Neuronal stem cell (in vitro differentiated cells): ENCODE measurements around the gene SLCO3A1.

Experiments
- DNase-seq: peaks from one replicate; pipeline ENCODE4 v3.0.0-alpha.2; 2013; ENCODE audit warnings: low spot score
- H2AFZ ChIP-seq: one replicate; pipeline ENCODE4 v1.6.1; 2013; ENCODE audit warnings: mild to moderate bottlenecking, low read length, inconsistent platforms
- H2AK5ac ChIP-seq: 2 replicates; pipeline ENCODE4 v1.6.1; 2013; ENCODE audit warnings: low read depth, mild to moderate bottlenecking, inconsistent platforms, low read length, moderate library complexity, mixed read lengths
- H2BK120ac ChIP-seq: 2 replicates; pipeline ENCODE4 v1.6.1; 2013; ENCODE audit warnings: low read depth, mild to moderate bottlenecking, inconsistent platforms, low read length, moderate library complexity, mixed read lengths
- H2BK12ac ChIP-seq: one replicate; pipeline ENCODE4 v1.6.1; 2013; ENCODE audit warnings: low read length, inconsistent platforms
- H2BK15ac ChIP-seq: 2 replicates; pipeline ENCODE4 v1.6.1; 2013; ENCODE audit warnings: mild to moderate bottlenecking, low read length, inconsistent platforms, mixed read lengths
- H2BK5ac ChIP-seq: one replicate; pipeline ENCODE4 v1.6.1; 2013; ENCODE audit warnings: inconsistent platforms, mild to moderate bottlenecking, low read length, moderate library complexity
- H3K14ac ChIP-seq: one replicate; pipeline ENCODE4 v1.6.1; 2013; ENCODE audit warnings: low read length, inconsistent platforms
- H3K18ac ChIP-seq: 2 replicates; pipeline ENCODE4 v1.6.1; 2013; ENCODE audit warnings: low read length, inconsistent platforms
- H3K23ac ChIP-seq: 2 replicates; pipeline ENCODE4 v1.6.1; 2013; ENCODE audit warnings: low read depth, mild to moderate bottlenecking, mixed read lengths, low read length, inconsistent platforms; ENCODE audit not compliant: poor library complexity
- H3K27ac ChIP-seq: replicated peaks from 3 replicates; pipeline ENCODE4 v1.5.1; 2013; ENCODE audit warnings: low read length, inconsistent platforms
- H3K27me3 ChIP-seq, 3 experiments: 2 replicates each; pipeline ENCODE4 v1.6.1; 2013; ENCODE audit warnings: low read length in 3 of 3, mild to moderate bottlenecking in 2 of 3, inconsistent platforms in 1 of 3, low read depth in 1 of 3, mixed read lengths in 1 of 3, moderate library complexity in 1 of 3; ENCODE audit not compliant: control insufficient read depth in 3 of 3, insufficient read depth in 3 of 3
- H3K36me3 ChIP-seq, 2 donors: replicated peaks in 1 of 2; 2 replicates each; pipeline ENCODE4 v1.6.1; 2013; ENCODE audit warnings: low read length in 2 of 2; ENCODE audit not compliant: control insufficient read depth in 2 of 2, insufficient read depth in 2 of 2
- H3K4ac ChIP-seq: 2 replicates; pipeline ENCODE4 v1.6.1; 2013; ENCODE audit warnings: inconsistent platforms, mild to moderate bottlenecking, low read length, moderate library complexity
- H3K4me1 ChIP-seq, 2 donors: 1 replicate in 1 of 2; 2 replicates in 1 of 2; pipeline ENCODE4 v1.6.1; 2013; ENCODE audit warnings: low read length in 2 of 2, low read depth in 1 of 2; ENCODE audit not compliant: control insufficient read depth in 2 of 2, insufficient read depth in 1 of 2
- H3K4me2 ChIP-seq: one replicate; pipeline ENCODE4 v1.6.1; 2013; ENCODE audit warnings: mild to moderate bottlenecking, low read length, inconsistent platforms; ENCODE audit not compliant: insufficient read depth, poor library complexity, severe bottlenecking
- H3K4me3 ChIP-seq, 2 donors: 2 replicates each; pipeline ENCODE4 v1.5.1; 2013; ENCODE audit warnings: low read length in 2 of 2, mild to moderate bottlenecking in 2 of 2, inconsistent platforms in 1 of 2, moderate library complexity in 1 of 2
- H3K79me1 ChIP-seq: one replicate; pipeline ENCODE4 v1.6.1; 2013; ENCODE audit warnings: low read depth, mild to moderate bottlenecking, inconsistent platforms, low read length, moderate library complexity
- H3K9ac ChIP-seq: one replicate; pipeline ENCODE4 v1.6.1; 2013; ENCODE audit warnings: mild to moderate bottlenecking, low read depth, low read length, inconsistent platforms; ENCODE audit not compliant: poor library complexity
- H3K9me3 ChIP-seq, 2 donors: replicated peaks in 1 of 2; 2 replicates each; pipeline versions ENCODE3 to v1.6.1; 2013; ENCODE audit warnings: low read length in 2 of 2, mild to moderate bottlenecking in 2 of 2, inconsistent platforms in 1 of 2, low read depth in 1 of 2, mixed read lengths in 1 of 2, moderate library complexity in 1 of 2; ENCODE audit not compliant: control insufficient read depth in 2 of 2, insufficient read depth in 1 of 2
- H4K8ac ChIP-seq: one replicate; pipeline ENCODE4 v1.6.1; 2013; ENCODE audit warnings: low read depth, mild to moderate bottlenecking, inconsistent platforms, low read length, moderate library complexity
- H4K91ac ChIP-seq: one replicate; pipeline ENCODE4 v1.6.1; 2013; ENCODE audit warnings: low read length, low read depth, mild to moderate bottlenecking, inconsistent platforms; ENCODE audit not compliant: poor library complexity
- WGBS, 2 donors: extraction: QIAGEN DNeasy Blood & Tissue Kit; methylation state at CpG; one replicate each; pipeline ENCODE4 v1.1.7; 2013; ENCODE audit warnings: missing lambda C conversion rate in 2 of 2, mixed read lengths in 1 of 2; ENCODE audit not compliant: insufficient read length in 2 of 2, insufficient replicate concordance in 1 of 2; ENCODE audit errors: extremely low coverage in 2 of 2; 5-methylcytosine and 5-hydroxymethylcytosine counted together

SLCO3A1 gene

DNA sequence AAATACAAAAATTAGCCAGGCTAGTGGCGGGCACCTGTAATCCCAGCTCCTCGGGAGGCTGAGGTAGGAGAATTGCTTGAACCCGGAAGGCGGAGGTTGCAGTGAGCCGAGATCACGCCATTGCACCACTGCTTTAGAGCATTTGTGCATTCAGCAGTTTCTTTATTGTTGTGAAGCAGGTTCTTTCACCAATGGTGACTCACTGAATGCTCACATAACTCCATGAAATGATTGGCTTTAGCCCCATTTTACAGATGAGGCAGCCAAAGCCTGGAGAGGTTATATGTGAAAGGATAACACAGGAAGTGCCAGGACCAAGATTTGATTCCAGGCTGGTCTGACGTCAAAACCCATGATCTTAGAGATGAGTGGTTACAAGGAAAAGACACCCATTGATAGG lies 195.2 kb downstream of the SLCO3A1 start:
- Histone ChIP-seq H3K14ac (no peak overlapping the region), H3K4me2 (no peak overlapping the region), H3K23ac (no peak overlapping the region), H2BK15ac (no peak overlapping the region), H3K18ac (no peak overlapping the region), H3K4me3 (no peak overlapping the region), H3K4ac (no peak overlapping the region), H3K27ac (no peak overlapping the region), H2BK12ac (no peak overlapping the region), H3K36me3 (no peaks in the 10 kb centered on the region), H2BK120ac (no peak overlapping the region), H2BK5ac (no peak overlapping the region), H3K9me3 (no peaks in the 10 kb centered on the region), H2AK5ac (no peak overlapping the region), H4K91ac (no peak overlapping the region), H3K79me1 (no peaks in the 10 kb centered on the region), H3K4me1 (peaks cover 0 to 1% of the 10 kb centered on the region in 2 donors), H4K8ac (no peak overlapping the region), H3K9ac (no peak overlapping the region), H3K27me3 (no peaks in the 10 kb centered on the region), H2AFZ (no peak overlapping the region)
- no CpG with 5 or more reads among the region's 7 CpGs for WGBS, 2 donors
- DNase-seq, result no peak

DNA sequence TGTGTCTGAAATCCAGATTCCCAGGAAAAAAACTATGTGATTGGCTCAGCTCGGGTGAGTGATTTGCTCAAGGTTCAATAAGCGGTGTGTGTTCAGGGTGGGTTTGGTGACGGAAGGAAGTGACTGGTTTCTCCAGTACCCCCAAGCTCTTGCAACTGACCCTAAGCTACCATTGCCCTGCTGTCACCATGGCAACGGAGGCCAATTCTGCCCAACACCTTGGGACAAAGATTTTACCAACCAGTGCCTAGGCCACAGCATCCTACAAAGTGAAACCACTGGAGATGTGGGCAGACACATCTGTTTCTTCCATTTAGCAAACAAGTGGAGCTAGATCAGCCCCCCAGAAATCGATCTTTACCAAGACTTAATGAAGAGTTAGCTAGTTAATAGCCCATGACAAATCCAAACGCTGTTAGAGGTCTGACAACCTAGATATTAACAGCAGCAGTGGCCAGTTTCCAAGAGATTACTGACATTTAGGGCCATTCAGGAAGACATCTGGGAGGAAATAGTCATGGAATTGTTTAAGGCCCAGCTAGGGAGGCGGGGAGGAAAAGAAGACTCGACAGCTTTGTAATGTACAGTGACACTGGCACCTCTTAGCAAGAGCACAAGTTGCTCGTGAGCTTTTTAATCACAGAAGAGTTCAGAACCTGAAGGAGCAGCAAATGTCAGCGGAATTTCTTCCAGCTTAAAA lies 195.9 kb downstream of the SLCO3A1 start:
- Histone ChIP-seq H2AK5ac (no peak overlapping the region), H3K9me3 (no peaks in the 10 kb centered on the region), H3K79me1 (no peaks in the 10 kb centered on the region), H3K4me2 (no peak overlapping the region), H2BK15ac (no peak overlapping the region), H3K36me3 (no peaks in the 10 kb centered on the region), H3K23ac (no peak overlapping the region), H3K27me3 (no peaks in the 10 kb centered on the region), H3K18ac (no peak overlapping the region), H2AFZ (no peak overlapping the region), H3K4me1 (peaks cover 0 to 1% of the 10 kb centered on the region in 2 donors), H3K9ac (no peak overlapping the region), H2BK120ac (no peak overlapping the region), H2BK5ac (no peak overlapping the region), H3K14ac (no peak overlapping the region), H2BK12ac (no peak overlapping the region), H3K4ac (no peak overlapping the region), H3K4me3 (no peak overlapping the region), H3K27ac (no peak overlapping the region), H4K91ac (no peak overlapping the region), H4K8ac (no peak overlapping the region)
- DNase-seq, result no peak
- no CpG with 5 or more reads among the region's 10 CpGs for WGBS, 2 donors

DNA sequence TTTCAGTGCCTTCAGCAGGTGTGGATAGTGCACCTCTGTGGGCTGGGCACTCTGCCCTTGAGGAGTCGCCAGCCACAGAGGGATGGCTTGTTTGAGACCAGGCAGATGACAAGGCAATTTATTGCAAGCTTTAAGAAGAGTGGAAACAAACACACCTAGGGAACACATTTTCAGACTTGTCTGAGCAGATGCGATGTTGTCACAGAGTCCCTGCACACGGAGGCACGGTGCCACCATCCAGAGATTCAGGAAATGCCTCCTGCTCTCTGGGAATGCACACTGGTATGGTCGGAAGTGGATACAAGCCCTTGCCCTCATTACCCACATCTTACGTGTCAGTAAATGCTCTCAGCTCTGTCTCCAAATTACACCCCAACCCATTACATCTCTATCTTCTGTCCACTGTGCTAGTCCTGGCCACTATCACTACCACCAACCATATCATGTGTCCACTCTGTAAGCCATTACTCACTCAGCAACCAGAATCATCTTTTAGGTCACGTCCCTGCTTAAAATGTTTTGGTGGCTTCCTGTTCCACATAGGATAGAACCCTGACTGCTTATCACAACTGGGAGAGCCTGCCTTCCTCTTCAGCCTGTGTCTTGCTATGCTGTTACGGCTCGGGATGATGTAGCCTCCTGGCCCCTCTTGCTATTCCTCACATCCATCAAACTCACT lies 196.9 kb downstream of the SLCO3A1 start:
- Histone ChIP-seq H2AFZ (no peak overlapping the region), H3K4me1 (peaks cover 0 to 1% of the 10 kb centered on the region in 2 donors), H2BK15ac (no peak overlapping the region), H4K8ac (no peak overlapping the region), H2BK5ac (no peak overlapping the region), H2BK12ac (no peak overlapping the region), H3K4me3 (no peak overlapping the region), H3K18ac (no peak overlapping the region), H3K23ac (no peak overlapping the region), H3K9me3 (no peaks in the 10 kb centered on the region), H3K79me1 (no peaks in the 10 kb centered on the region), H3K9ac (no peak overlapping the region), H4K91ac (no peak overlapping the region), H3K4me2 (no peak overlapping the region), H3K14ac (no peak overlapping the region), H3K4ac (no peak overlapping the region), H3K27ac (no peak overlapping the region), H3K36me3 (no peaks in the 10 kb centered on the region), H2BK120ac (no peak overlapping the region), H2AK5ac (no peak overlapping the region), H3K27me3 (no peaks in the 10 kb centered on the region)
- DNase-seq, result no peak
- WGBS, 2 donors, result no CpG with 5 or more reads among the region's 9 CpGs

DNA sequence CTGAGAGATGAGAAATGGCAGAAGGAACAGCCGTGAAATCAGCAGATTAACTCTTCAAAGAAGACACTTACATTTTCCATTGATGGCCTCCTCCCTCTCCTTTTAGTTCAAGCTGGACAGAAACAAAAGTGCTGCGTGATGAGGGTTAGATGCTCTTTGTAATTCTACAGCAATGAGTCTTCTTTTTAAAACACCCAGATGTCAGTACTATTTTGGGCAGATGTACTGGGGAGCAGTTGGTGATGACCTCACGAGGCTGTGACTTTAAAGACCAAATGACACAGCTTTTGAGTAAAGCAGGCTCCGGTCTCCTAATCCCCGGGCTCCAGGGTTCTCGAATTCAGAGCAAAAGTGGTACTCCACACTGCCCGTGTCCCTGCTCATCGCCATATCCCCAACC lies 198.2 kb downstream of the SLCO3A1 start:
- Histone ChIP-seq H3K27me3 (no peaks in the 10 kb centered on the region), H3K79me1 (no peaks in the 10 kb centered on the region), H3K36me3 (no peaks in the 10 kb centered on the region), H2BK12ac (no peak overlapping the region), H3K9ac (no peak overlapping the region), H2AFZ (no peak overlapping the region), H3K4ac (no peak overlapping the region), H3K4me1 (peaks cover 0 to 1% of the 10 kb centered on the region in 2 donors), H4K8ac (no peak overlapping the region), H3K9me3 (no peaks in the 10 kb centered on the region), H2AK5ac (no peak overlapping the region), H3K23ac (no peak overlapping the region), H3K27ac (no peak overlapping the region), H2BK5ac (no peak overlapping the region), H3K14ac (no peak overlapping the region), H3K18ac (no peak overlapping the region), H2BK15ac (no peak overlapping the region), H3K4me2 (no peak overlapping the region), H3K4me3 (no peak overlapping the region), H4K91ac (no peak overlapping the region), H2BK120ac (no peak overlapping the region)
- DNase-seq, result no peak
- WGBS, 2 donors, result no CpG with 5 or more reads among the region's 8 CpGs
